ENCODE results near the gene C9orf153.
A peak's percentile ranks its signal among the peaks of the same experiment; 100 is the strongest.
"Not testable (repeated sequence)": the region's sequence is repeated elsewhere in the genome, so short reads cannot be mapped to it uniquely, and the experiment has no call there.

The C9orf153 gene

DNA sequence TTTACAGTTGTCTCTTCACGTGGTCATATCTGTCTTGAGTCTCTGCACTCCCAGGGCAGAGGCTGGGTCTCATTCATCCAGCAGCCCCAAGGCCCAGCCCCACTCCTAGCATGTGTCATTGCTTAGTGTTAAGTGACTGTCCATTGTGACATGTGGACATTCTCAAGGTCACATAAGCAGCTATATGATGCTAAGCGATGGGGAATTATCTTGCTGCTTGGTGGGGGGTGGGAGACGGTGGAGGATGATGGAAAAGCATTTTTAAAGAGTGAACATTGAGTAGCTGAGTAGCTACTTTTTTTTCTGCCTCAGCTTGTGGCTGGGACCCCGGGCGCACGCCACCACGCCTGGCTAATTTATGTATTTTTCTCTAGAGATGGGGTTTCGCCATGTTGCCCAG is at the start of gene C9orf153:
TSS of gene C9orf153 (minus strand) at position 101 of the 400 bp plus-strand sequence. CDS start 30,054 bp downstream, outside the sequence.
- H3K4me3 ChIP-seq (ENCODE audit: low read depth, low read length), result no peak within 1 kb of the TSS

DNA sequence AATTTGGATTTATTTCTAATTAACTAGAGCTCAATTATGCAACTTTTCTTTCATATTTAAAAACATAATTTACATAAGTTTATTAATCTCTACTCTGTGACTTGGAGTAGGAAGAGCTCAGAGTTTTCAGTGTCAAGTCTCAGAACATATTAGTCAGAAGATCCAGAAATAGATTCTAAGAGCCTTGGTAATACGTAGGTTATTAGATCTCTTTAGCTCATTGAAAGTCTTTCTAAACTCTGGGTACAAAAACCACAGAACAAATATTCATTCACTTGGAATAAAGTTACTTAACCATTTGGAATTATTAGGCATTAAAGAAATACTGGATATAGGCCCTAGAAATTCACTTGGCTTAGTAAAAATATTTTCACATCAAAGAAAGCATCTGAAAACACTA is 49.2 kb upstream of the C9orf153 start:
- peak; percentile 30 for DNase-seq (ENCODE audit: low read depth)
- no peak for TF ChIP-seq CTCF (conservative IDR thresholded peaks at IDR 0.05; ENCODE audit: low read depth, low read length)
- no peak overlapping the region for H3K4me3 ChIP-seq (ENCODE audit: low read depth, low read length)

More for the DNA sequence above, at the start of gene C9orf153:
- no peak for TF ChIP-seq CTCF (conservative IDR thresholded peaks at IDR 0.05; ENCODE audit: low read depth, low read length)
- no peak for DNase-seq (ENCODE audit: low read depth)

GRCh38 chr9:86304236-86304730 is 44.8 kb upstream of the C9orf153 start:
- peak; percentile 56 for DNase-seq (ENCODE audit: low read depth)
- no peak for TF ChIP-seq CTCF (conservative IDR thresholded peaks at IDR 0.05; ENCODE audit: low read depth, low read length)
- no peak overlapping the region for H3K4me3 ChIP-seq (ENCODE audit: low read depth, low read length)

- DNase-seq (ENCODE audit: low read depth), result peak; percentile 82
- TF ChIP-seq CTCF (conservative IDR thresholded peaks at IDR 0.05; ENCODE audit: low read depth, low read length), result no peak
Measured at GRCh38 chr9:86303316-86303975, 44.0 kb upstream of the C9orf153 start.

GRCh38 chr9:86301686-86302085 is 42.2 kb upstream of the C9orf153 start:
- no peak for TF ChIP-seq CTCF (conservative IDR thresholded peaks at IDR 0.05; ENCODE audit: low read depth, low read length)
- no peak overlapping the region for H3K4me3 ChIP-seq (ENCODE audit: low read depth, low read length)
- no peak for DNase-seq (ENCODE audit: low read depth)

More at GRCh38 chr9:86303316-86303975, 44.0 kb upstream of the C9orf153 start:
- no peak overlapping the region for H3K4me3 ChIP-seq (ENCODE audit: low read depth, low read length)

- no peak for TF ChIP-seq CTCF (conservative IDR thresholded peaks at IDR 0.05; ENCODE audit: low read depth, low read length)
Measured at GRCh38 chr9:86300701-86301100, 41.2 kb upstream of the C9orf153 start.

GRCh38 chr9:86298873-86299272 is 39.4 kb upstream of the C9orf153 start:
- no peak overlapping the region for H3K4me3 ChIP-seq (ENCODE audit: low read depth, low read length)
- TF ChIP-seq CTCF (conservative IDR thresholded peaks at IDR 0.05; ENCODE audit: low read depth, low read length), result no peak
- no peak for DNase-seq (ENCODE audit: low read depth)

More at GRCh38 chr9:86300701-86301100, 41.2 kb upstream of the C9orf153 start:
- no peak for DNase-seq (ENCODE audit: low read depth)
- H3K4me3 ChIP-seq (ENCODE audit: low read depth, low read length), result no peak overlapping the region

DNA sequence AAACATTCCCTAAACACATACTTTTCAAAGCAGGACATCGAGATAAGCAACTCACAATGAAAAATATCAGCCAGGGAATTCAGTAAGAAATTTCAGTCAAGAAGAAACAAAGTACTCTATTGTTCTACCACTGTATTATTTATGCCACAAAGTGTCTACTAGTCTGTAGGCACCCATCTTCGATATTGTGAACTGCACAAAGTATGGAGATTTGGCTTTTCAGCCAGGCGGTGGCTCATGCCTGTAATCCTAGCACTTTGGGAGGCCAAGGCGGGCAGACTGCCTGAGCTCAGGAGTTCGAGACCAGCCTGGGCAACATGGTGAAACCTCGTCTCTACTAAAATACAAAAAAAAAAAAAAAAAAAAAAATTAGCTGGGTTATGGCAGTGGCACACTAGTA is 30.9 kb upstream of the C9orf153 start:
- not testable (repeated sequence) for H3K4me3 ChIP-seq (ENCODE audit: low read depth, low read length); DNase-seq (ENCODE audit: low read depth)
